AG09309 (cell line): Measurements from ENCODE around the gene ACLY.

Experiments
- DNase-seq: peaks from one replicate; pipeline ENCODE4 v3.0.0-alpha.2; 2010; ENCODE audit warnings: low read depth
- H3K4me3 ChIP-seq: 2 replicates; pipeline ENCODE4 v1.5.1; 2011; ENCODE audit warnings: mild to moderate bottlenecking, low read depth, low read length, moderate library complexity; ENCODE audit not compliant: control insufficient read depth
- TF ChIP-seq, protein P1 (sequence below): IDR thresholded peaks from 2 replicates; pipeline ENCODE4 v1.5.1; 2011; ENCODE audit warnings: mild to moderate bottlenecking, low read depth, low read length, inconsistent platforms; ENCODE audit not compliant: insufficient read depth, control insufficient read depth; ENCODE audit errors: missing control alignments

ACLY gene

DNA sequence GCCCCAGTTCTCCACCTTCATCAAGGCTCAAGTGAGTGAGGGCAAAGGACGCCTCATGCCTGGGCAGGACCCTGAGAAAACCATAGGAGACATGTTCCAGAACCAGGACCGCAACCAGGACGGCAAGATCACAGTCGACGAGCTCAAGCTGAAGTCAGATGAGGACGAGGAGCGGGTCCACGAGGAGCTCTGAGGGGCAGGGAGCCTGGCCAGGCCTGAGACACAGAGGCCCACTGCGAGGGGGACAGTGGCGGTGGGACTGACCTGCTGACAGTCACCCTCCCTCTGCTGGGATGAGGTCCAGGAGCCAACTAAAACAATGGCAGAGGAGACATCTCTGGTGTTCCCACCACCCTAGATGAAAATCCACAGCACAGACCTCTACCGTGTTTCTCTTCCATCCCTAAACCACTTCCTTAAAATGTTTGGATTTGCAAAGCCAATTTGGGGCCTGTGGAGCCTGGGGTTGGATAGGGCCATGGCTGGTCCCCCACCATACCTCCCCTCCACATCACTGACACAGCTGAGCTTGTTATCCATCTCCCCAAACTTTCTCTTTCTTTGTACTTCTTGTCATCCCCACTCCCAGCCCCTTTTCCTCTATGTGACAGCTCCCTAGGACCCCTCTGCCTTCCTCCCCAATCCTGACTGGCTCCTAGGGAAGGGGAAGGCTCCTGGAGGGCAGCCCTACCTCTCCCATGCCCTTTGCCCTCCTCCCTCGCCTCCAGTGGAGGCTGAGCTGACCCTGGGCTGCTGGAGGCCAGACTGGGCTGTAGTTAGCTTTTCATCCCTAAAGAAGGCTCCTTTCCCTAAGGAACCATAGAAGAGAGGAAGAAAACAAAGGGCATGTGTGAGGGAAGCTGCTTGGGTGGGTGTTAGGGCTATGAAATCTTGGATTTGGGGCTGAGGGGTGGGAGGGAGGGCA lies 96.3 kb downstream of the ACLY start:
- TF ChIP-seq, protein P1, sequence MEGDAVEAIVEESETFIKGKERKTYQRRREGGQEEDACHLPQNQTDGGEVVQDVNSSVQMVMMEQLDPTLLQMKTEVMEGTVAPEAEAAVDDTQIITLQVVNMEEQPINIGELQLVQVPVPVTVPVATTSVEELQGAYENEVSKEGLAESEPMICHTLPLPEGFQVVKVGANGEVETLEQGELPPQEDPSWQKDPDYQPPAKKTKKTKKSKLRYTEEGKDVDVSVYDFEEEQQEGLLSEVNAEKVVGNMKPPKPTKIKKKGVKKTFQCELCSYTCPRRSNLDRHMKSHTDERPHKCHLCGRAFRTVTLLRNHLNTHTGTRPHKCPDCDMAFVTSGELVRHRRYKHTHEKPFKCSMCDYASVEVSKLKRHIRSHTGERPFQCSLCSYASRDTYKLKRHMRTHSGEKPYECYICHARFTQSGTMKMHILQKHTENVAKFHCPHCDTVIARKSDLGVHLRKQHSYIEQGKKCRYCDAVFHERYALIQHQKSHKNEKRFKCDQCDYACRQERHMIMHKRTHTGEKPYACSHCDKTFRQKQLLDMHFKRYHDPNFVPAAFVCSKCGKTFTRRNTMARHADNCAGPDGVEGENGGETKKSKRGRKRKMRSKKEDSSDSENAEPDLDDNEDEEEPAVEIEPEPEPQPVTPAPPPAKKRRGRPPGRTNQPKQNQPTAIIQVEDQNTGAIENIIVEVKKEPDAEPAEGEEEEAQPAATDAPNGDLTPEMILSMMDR = no peak
- DNase-seq = no peak

DNA sequence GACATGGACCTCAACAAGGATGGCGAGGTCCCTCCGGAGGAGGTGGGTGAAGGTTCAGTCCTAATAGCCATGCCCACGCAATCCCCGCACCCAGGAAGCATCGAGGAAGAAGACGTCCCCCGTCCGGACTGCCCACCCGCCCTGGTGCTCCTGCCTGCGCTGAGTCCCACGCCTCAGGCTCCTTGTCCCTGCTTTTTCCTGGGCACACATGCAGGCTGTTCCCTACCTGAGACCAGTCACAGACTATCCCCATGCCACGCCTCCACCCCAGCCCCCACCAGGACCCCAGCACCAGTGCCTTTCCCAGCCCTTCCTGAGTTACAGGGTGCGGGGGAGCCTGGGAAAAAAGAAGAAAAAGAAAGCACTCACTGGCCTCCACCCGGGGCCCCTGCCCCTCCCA lies 97.0 kb downstream of the ACLY start:
- no peak for DNase-seq
- TF ChIP-seq, protein P1 = no peak
- no peak overlapping the region for H3K4me3 ChIP-seq

More for the DNA sequence above, 96.3 kb downstream of the ACLY start:
- no peak overlapping the region for H3K4me3 ChIP-seq

- DNase-seq = no peak
- TF ChIP-seq, protein P1 = no peak
- H3K4me3 ChIP-seq = no peak overlapping the region
These were observed 100.7 kb downstream of the ACLY start for GRCh38 chr17:41818024-41818423.
